K562 (cell line): ENCODE measurements around the gene CNTRL. TPM values are rescaled to one million over a fixed set of nuclear protein-coding genes. Genes with fewer than 3 reads are reported as not detected.

Experiments used
- ASH1L ChIP-seq: fragments of 450-650 bp; IDR thresholded peaks from 2 replicates; pipeline ENCODE4 v1.6.1; 2018; ENCODE audit warnings: borderline replicate concordance, mild to moderate bottlenecking, low read depth; ENCODE audit not compliant: partially characterized antibody
- BRF2 ChIP-seq: IDR thresholded peaks from 3 replicates; pipeline ENCODE4 v1.6.1; 2011; ENCODE audit warnings: borderline replicate concordance, mild to moderate bottlenecking; ENCODE audit not compliant: insufficient read length, insufficient read depth
- CBX2 ChIP-seq: fragments of 200-600 bp; sonication (generic); IDR thresholded peaks from one replicate; pipeline ENCODE4 v1.6.1; 2012; ENCODE audit warnings: mild to moderate bottlenecking, low read length, inconsistent platforms; ENCODE audit not compliant: insufficient read depth, poor library complexity, severe bottlenecking
- CREBBP ChIP-seq: IDR thresholded peaks from one replicate; pipeline ENCODE4 v1.6.1; 2012; ENCODE audit warnings: low read depth, mild to moderate bottlenecking, control low read depth, inconsistent platforms, low read length
- ELF1 ChIP-seq: fragments of 200-800 bp; sonication (Bioruptor generic); IDR thresholded peaks from 2 replicates; pipeline ENCODE4 v1.6.1; 2016; ENCODE audit warnings: missing genetic modification characterization, missing compliant biosample characterization
- EP300 ChIP-seq: IDR thresholded peaks from 2 replicates; pipeline ENCODE4 v1.6.1; 2012; ENCODE audit warnings: low read length, improper control_type of control experiment
- GATAD2A ChIP-seq: fragments of 450-650 bp; IDR thresholded peaks from 2 replicates; pipeline ENCODE4 v1.6.1; 2017
- HNRNPK ChIP-seq: fragments of 200-400 bp; formaldehyde crosslinking; IDR thresholded peaks from one replicate; pipeline ENCODE4 v1.6.1; 2018; ENCODE audit warnings: mild to moderate bottlenecking, low read depth, low read length; ENCODE audit not compliant: poor library complexity, severe bottlenecking
- JUND ChIP-seq, 2 experiments: IDR thresholded peaks; 2 replicates in 1 of 2; 3 replicates in 1 of 2; pipeline ENCODE4 v1.6.1; 2011; ENCODE audit warnings: borderline replicate concordance in 2 of 2, low read depth in 2 of 2, low read length in 2 of 2, improper control_type of control experiment in 1 of 2, missing biosample characterization in 1 of 2, missing genetic modification characterization in 1 of 2, missing genetic modification reagents in 1 of 2
- MAFK ChIP-seq: IDR thresholded peaks from 2 replicates; pipeline ENCODE4 v1.6.1; 2011; ENCODE audit warnings: low read length, improper control_type of control experiment
- MCM5 ChIP-seq: fragments of 450-650 bp; IDR thresholded peaks from 2 replicates; pipeline ENCODE4 v1.6.1; 2016; ENCODE audit warnings: low read depth
- MEIS2 ChIP-seq: fragments of 450-650 bp; IDR thresholded peaks from 2 replicates; pipeline ENCODE4 v1.6.1; 2014; ENCODE audit warnings: mild to moderate bottlenecking; ENCODE audit not compliant: partially characterized antibody
- NCOA6 ChIP-seq: fragments of 450-650 bp; IDR thresholded peaks from 2 replicates; pipeline ENCODE4 v1.6.1; 2017; ENCODE audit warnings: mild to moderate bottlenecking
- PCBP1 ChIP-seq: fragments of 200-400 bp; formaldehyde crosslinking; IDR thresholded peaks from 2 replicates; pipeline ENCODE4 v1.6.1; 2018; ENCODE audit warnings: mild to moderate bottlenecking, low read depth, low read length; ENCODE audit not compliant: poor library complexity, severe bottlenecking
- POLR3G ChIP-seq: IDR thresholded peaks from 2 replicates; pipeline ENCODE4 v1.6.1; 2011; ENCODE audit not compliant: insufficient read length, insufficient replicate concordance; ENCODE audit errors: extremely low read depth
- RB1 ChIP-seq: fragments of 450-650 bp; IDR thresholded peaks from 2 replicates; pipeline ENCODE4 v1.6.1; 2017; ENCODE audit warnings: low read depth, mild to moderate bottlenecking
- SIN3B ChIP-seq: fragments of 450-650 bp; IDR thresholded peaks from 2 replicates; pipeline ENCODE4 v1.6.1; 2017; ENCODE audit warnings: low read depth, mild to moderate bottlenecking, moderate library complexity
- SLC30A9 ChIP-seq: fragments of 250-450 bp; sonication (Bioruptor Pico); IDR thresholded peaks from 2 replicates; pipeline ENCODE4 v1.8.0; 2022; ENCODE audit warnings: mild to moderate bottlenecking, moderate library complexity
- SMAD3 ChIP-seq: fragments of 450-650 bp; formaldehyde crosslinking; conservative IDR thresholded peaks from 2 replicates; pipeline ENCODE4 v1.4.0; 2020; ENCODE audit warnings: mild to moderate bottlenecking
- SMARCA5 ChIP-seq: fragments of 450-650 bp; IDR thresholded peaks from 2 replicates; pipeline ENCODE4 v1.6.1; 2016
- SRSF9 ChIP-seq: fragments of 200-400 bp; formaldehyde crosslinking; IDR thresholded peaks from 2 replicates; pipeline ENCODE4 v1.6.1; 2017; ENCODE audit warnings: low read depth, low read length, borderline replicate concordance
- ZBTB43 ChIP-seq: sonication (generic); formaldehyde crosslinking; IDR thresholded peaks from 2 replicates; pipeline ENCODE4 v1.8.0; 2023; ENCODE audit warnings: mild to moderate bottlenecking, missing genetic modification reagents
- ZNF239 ChIP-seq: fragments of 250-450 bp; sonication (Bioruptor Pico); IDR thresholded peaks from 2 replicates; pipeline ENCODE4 v1.4.0; 2020; ENCODE audit warnings: mild to moderate bottlenecking
- ZNF512 ChIP-seq: IDR thresholded peaks from 2 replicates; pipeline ENCODE4 v1.6.1; 2016; ENCODE audit warnings: missing genetic modification characterization, missing compliant biosample characterization
- ZNF75A ChIP-seq: fragments of 450-650 bp; formaldehyde crosslinking; IDR thresholded peaks from 2 replicates; pipeline ENCODE4 v1.4.0; 2020; ENCODE audit warnings: mild to moderate bottlenecking
- ZNF77 ChIP-seq: fragments of 250-450 bp; sonication (Bioruptor Pico); IDR thresholded peaks from 2 replicates; pipeline ENCODE4 v1.5.0; 2020
- polyA plus RNA-seq, 8 experiments: library from polyadenylated mRNA; depleted of rRNA in 4 of 8; stranded (reverse) in 5 of 8; unstranded in 3 of 8; fragments of >200 nt; fragmentation: Nextera tagmentation in 2 of 8; fragmentation: Illumina TruSeq in 1 of 8; extraction: Ambion mirVana in 2 of 8; extraction: Trizol in 1 of 8; gene quantifications; 2 replicates each; pipeline versions ENCODE4 v1.2.1 to v1.2.3, GENCODE V29; 2011 to 2014; ENCODE audit warnings: inconsistent platforms in 1 of 8, missing spikeins in 1 of 8
- total RNA-seq, 7 experiments: library from RNA; depleted of rRNA in 6 of 7; stranded (reverse); fragments of >200 nt in 6 of 7; fragmentation: Illumina TruSeq in 2 of 7; extraction: Trizol in 2 of 7; gene quantifications; 2 replicates each; pipeline versions ENCODE4 v1.2.1 to v1.2.3, GENCODE V29; 2011 to 2021; ENCODE audit warnings: low replicate concordance in 1 of 7
- TF ChIP-seq, protein P1 (sequence below): sonication (generic); formaldehyde crosslinking; IDR thresholded peaks from 2 replicates; pipeline ENCODE4 v1.8.0; 2022; ENCODE audit warnings: mild to moderate bottlenecking, missing genetic modification reagents

The CNTRL gene
- total and polyA plus RNA-seq, 9 of the 15 experiments (the other 6 are each of a cell fraction or from before 2014, with no cell fraction given): 9.2 to 28.9 (median 20.5) TPM

- TF ChIP-seq ZNF77 (CRISPR knock-in tag) (no peak), CREBBP (no peak), HNRNPK (no peak), ELF1 (tag) (no peak), BRF2 (no peak), ZBTB43 (CRISPR knock-in tag) (0 out of 2 replicates have a peak, but pooled peaks have one; percentile 41), SIN3B (no peak), ASH1L (no peak), CBX2 (no peak), EP300 (peak; percentile 85), JUND (IDR thresholded peaks at IDR 0.05; ENCODE audit: borderline replicate concordance, low read depth, low read length) (peak; percentile 96), JUND (tag; IDR thresholded peaks at IDR 0.05; ENCODE audit: borderline replicate concordance, low read depth, low read length) (peak; percentile 97; the same call in 2 of the 3 replicates), RB1 (peak; percentile 16; the same call in 1 of the 2 replicates), ZNF512 (no peak), MAFK (peak; percentile 72), SMARCA5 (no peak), MEIS2 (peak; percentile 83), POLR3G (no peak), SLC30A9 (CRISPR knock-in tag) (no peak), SMAD3 (CRISPR knock-in tag) (no peak), MCM5 (no peak), NCOA6 (no peak), GATAD2A (peak; percentile 73; the same call in 1 of the 2 replicates), SRSF9 (no peak), ZNF239 (CRISPR knock-in tag) (no peak), ZNF75A (CRISPR knock-in tag) (no peak), PCBP1 (no peak)
- TF ChIP-seq, protein P1, sequence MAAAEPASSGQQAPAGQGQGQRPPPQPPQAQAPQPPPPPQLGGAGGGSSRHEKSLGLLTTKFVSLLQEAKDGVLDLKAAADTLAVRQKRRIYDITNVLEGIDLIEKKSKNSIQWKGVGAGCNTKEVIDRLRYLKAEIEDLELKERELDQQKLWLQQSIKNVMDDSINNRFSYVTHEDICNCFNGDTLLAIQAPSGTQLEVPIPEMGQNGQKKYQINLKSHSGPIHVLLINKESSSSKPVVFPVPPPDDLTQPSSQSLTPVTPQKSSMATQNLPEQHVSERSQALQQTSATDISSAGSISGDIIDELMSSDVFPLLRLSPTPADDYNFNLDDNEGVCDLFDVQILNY (CRISPR knock-in tag): no peak
These were observed 80.0 kb downstream of the CNTRL start (continued) for GRCh38 chr9:121154782-121155181.
